Breast epithelium (tissue), 4 donors: ENCODE results near the gene ARHGEF1. TPM values are rescaled to one million over a fixed set of nuclear protein-coding genes. Genes with fewer than 3 reads are reported as not detected.
A peak's percentile ranks its signal among the peaks of the same experiment; 100 is the strongest.

Experiments
- DNase-seq, 2 donors: peaks; one replicate each; pipeline ENCODE4 v3.0.0-alpha.2; 2019; ENCODE audit warnings: low spot score in 2 of 2
- H3K27ac ChIP-seq, 2 donors: fragments of 200-600 bp; sonication (generic) in 1 of 2; one replicate each; pipeline ENCODE4 v1.5.1; 2016 to 2019; ENCODE audit warnings: mild to moderate bottlenecking in 1 of 2
- H3K27me3 ChIP-seq, 2 donors: fragments of 200-600 bp; sonication (generic) in 1 of 2; one replicate each; pipeline versions ENCODE4 v1.5.1 to v1.6.0; 2017 to 2019; ENCODE audit warnings: control low read depth in 1 of 2, mild to moderate bottlenecking in 1 of 2
- H3K36me3 ChIP-seq: fragments of 200-600 bp; one replicate; pipeline ENCODE4 v1.5.1; 2019
- H3K4me1 ChIP-seq, 2 donors: fragments of 200-600 bp; sonication (generic); one replicate each; pipeline ENCODE4 v1.5.1; 2016 to 2019; ENCODE audit warnings: control low read depth in 1 of 2
- H3K4me3 ChIP-seq, 3 donors: fragments of 200-600 bp; sonication (generic); 1 replicate in 2 of 3; 2 replicates in 1 of 3; pipeline ENCODE4 v1.5.1; 2016 to 2019; ENCODE audit warnings: mild to moderate bottlenecking in 3 of 3, moderate library complexity in 2 of 3
- H3K9me3 ChIP-seq, 2 donors: fragments of 200-600 bp; sonication (generic) in 1 of 2; one replicate each; pipeline ENCODE4 v1.5.1; 2016 to 2019; ENCODE audit warnings: control low read depth in 1 of 2
- POLR2A ChIP-seq: fragments of 450-650 bp; IDR thresholded peaks from one replicate; pipeline ENCODE4 v1.6.1; 2016; ENCODE audit warnings: antibody characterized with exemption, mild to moderate bottlenecking, moderate library complexity
- POLR2AphosphoS5 ChIP-seq, 3 donors: sonication (generic); formaldehyde crosslinking; IDR thresholded peaks; one replicate each; pipeline ENCODE4 v1.6.1; 2017; ENCODE audit warnings: antibody characterized with exemption in 3 of 3
- intact Hi-C: fragments of 100-400 bp; cut with DNase I; formaldehyde crosslinking; loops from one replicate; pipeline ENCODE4 v1.15.1; 2023; ENCODE audit warnings: low total_unique reads
- total RNA-seq, 3 donors: library from RNA; depleted of rRNA; stranded (reverse); fragments of >200 nt; gene quantifications; one replicate each; pipeline ENCODE4 v1.1.0, GENCODE V29; 2016
- TF ChIP-seq, protein P1 (sequence below), 3 donors: fragments of 450-650 bp; IDR thresholded peaks; one replicate each; pipeline ENCODE4 v1.5.1; 2016 to 2017; ENCODE audit warnings: antibody characterized with exemption in 3 of 3, mild to moderate bottlenecking in 3 of 3, moderate library complexity in 3 of 3

The ARHGEF1 gene
- total RNA-seq, 3 donors from 2014 or later = 55.0 to 61.9 (median 55.7) TPM

DNA sequence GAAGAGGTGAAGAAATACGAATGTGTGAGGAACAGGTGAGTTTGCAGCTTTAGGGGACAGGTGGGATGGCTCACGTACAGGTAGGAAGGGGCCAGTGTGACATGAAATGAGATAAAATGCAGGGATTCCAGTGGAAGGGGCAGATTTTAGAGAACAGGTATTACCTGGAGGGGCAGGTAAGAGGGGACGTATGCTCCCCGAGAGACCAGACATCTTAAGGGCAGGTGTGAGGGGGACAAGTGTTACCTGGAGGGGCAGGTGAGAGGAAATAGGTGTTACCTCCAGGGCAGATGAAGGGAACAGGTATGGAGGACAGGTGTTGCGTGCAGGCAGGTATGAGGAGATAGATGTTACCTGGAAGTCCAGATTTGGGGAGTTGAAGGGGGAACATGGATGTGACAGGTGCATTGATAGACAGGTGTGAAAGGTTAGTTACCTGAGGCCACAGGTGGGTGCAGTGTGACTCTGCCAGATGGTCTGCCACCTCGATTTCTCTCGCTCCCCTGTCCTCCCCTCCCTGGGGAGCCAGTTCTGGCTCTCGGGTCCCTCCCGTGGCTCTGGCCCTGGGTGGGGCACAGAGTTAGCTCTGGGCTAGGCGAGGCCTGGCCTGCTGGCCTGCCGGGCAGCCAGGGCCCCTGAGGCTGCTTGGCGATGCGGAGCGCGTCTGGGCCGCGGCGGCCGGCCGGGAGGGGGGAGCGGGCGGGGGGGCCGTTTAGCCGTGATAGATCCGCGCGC is 43.2 kb downstream of the ARHGEF1 start:
- no peak for TF ChIP-seq POLR2AphosphoS5 (IDR thresholded peaks at IDR 0.05)
- no peak for TF ChIP-seq POLR2A
- TF ChIP-seq, protein P1, sequence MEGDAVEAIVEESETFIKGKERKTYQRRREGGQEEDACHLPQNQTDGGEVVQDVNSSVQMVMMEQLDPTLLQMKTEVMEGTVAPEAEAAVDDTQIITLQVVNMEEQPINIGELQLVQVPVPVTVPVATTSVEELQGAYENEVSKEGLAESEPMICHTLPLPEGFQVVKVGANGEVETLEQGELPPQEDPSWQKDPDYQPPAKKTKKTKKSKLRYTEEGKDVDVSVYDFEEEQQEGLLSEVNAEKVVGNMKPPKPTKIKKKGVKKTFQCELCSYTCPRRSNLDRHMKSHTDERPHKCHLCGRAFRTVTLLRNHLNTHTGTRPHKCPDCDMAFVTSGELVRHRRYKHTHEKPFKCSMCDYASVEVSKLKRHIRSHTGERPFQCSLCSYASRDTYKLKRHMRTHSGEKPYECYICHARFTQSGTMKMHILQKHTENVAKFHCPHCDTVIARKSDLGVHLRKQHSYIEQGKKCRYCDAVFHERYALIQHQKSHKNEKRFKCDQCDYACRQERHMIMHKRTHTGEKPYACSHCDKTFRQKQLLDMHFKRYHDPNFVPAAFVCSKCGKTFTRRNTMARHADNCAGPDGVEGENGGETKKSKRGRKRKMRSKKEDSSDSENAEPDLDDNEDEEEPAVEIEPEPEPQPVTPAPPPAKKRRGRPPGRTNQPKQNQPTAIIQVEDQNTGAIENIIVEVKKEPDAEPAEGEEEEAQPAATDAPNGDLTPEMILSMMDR (IDR thresholded peaks at IDR 0.05) = no peak
- no peak overlapping the region for H3K4me3 ChIP-seq
- no peak for DNase-seq
- no peak overlapping the region for H3K27ac ChIP-seq
- intact Hi-C loops = loop anchor here (5.0 kb wide), 1 partner anchor 444 kb away; no protein-coding TSS in a partner anchor
- H3K27me3 ChIP-seq = peaks cover 3 to 86% of the 10 kb centered on the region in 2 donors
- no peaks in the 10 kb centered on the region for H3K36me3 ChIP-seq
- peaks cover 0 to 7% of the 10 kb centered on the region in 2 donors for H3K4me1 ChIP-seq
- no peaks in the 10 kb centered on the region for H3K9me3 ChIP-seq

DNA sequence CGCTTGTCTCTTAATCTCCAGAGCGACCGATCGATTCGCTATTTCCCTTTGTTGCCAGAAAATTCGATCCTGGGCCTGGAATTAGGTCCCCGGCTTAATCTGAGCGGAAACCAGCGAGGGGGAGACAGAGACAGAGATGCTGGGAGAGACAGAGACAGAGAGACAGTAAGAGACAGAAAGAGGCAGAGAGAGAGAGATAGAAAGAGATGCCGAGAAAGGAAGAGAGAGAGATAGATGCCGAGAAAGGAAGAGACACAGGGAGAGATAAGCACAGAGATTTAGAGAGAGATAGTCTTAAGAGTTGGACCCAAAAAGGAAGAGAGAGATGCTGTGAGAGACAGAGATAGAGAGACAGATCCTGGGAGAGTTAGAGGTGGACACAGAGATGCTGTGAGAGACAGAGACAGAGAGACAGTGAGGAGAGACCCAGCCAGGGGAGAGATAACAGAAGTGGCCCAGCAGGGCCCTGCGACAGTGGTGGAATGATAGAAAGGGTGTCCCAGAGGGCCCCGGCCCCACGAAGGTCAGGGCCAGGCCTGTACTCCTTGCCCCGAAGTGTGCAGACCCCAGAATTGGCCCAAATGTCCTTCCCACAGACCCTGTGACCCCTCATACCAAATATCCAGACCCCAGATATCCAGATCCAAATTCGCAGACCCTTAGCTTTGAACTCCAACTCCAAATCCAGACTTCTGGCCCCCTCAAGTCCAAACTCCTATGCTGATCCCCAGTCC is 43.9 kb downstream of the ARHGEF1 start:
- intact Hi-C loops = loop anchor here (5.0 kb wide), 1 partner anchor 445 kb away; no protein-coding TSS in a partner anchor
- no peak overlapping the region for H3K27ac ChIP-seq
- DNase-seq = no peak

DNA sequence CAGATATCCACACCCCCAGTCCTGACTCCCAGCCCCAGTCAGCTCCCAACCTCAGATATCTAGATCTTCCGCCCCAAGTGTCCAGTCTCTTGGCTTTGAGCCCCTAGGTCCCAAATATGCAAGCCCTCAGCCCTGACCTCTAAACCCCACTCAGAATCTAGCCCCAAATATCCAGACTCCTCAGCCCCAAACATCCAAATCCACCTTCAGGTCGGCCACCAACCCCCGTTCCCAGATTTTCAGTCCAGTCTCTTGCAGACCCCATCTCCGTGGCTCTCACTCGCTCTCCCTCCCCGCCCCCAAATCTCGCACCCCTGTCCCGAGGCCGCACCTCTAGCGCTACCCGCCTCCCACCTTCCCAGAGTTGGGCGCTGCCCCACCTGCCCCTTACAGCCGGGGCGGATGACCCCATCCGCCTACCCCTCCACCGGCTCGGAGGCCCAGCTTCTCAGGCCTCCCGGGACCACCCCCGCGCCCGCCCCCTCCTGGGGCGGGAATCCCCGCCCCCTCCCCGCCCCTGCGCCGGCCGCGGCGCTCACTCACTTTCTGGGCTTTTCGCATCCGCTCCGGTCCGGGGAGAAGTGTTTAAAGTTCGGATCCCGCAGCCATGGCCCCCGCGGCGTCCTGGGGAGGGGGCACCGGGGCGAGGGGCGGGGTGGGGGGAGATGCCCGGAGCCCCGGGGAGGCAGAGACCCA is 44.7 kb downstream of the ARHGEF1 start:
- H3K4me1 ChIP-seq = peaks cover 0 to 7% of the 10 kb centered on the region in 2 donors
- H3K9me3 ChIP-seq = no peaks in the 10 kb centered on the region
- TF ChIP-seq POLR2A (no peak), POLR2AphosphoS5 (IDR thresholded peaks at IDR 0.05) (no peak)
- TF ChIP-seq, protein P1 (IDR thresholded peaks at IDR 0.05) = no peak
- no peak for DNase-seq
- peak overlapping the region; percentile 26 to 64 (median 51) for H3K4me3 ChIP-seq
- no peaks in the 10 kb centered on the region for H3K36me3 ChIP-seq
- H3K27ac ChIP-seq = no peak overlapping the region
- intact Hi-C loops = loop anchor here (5.0 kb wide), 1 partner anchor 445 kb away; no protein-coding TSS in a partner anchor
- peaks cover 3 to 86% of the 10 kb centered on the region in 2 donors for H3K27me3 ChIP-seq

More for the DNA sequence above, 43.9 kb downstream of the ARHGEF1 start:
- no peaks in the 10 kb centered on the region for H3K36me3 ChIP-seq
- no peaks in the 10 kb centered on the region for H3K9me3 ChIP-seq
- peaks cover 3 to 86% of the 10 kb centered on the region in 2 donors for H3K27me3 ChIP-seq
- TF ChIP-seq, protein P1 (IDR thresholded peaks at IDR 0.05) = no peak
- TF ChIP-seq POLR2AphosphoS5 (IDR thresholded peaks at IDR 0.05) (no peak), POLR2A (no peak)
- H3K4me1 ChIP-seq = peaks cover 0 to 7% of the 10 kb centered on the region in 2 donors
- H3K4me3 ChIP-seq = no peak overlapping the region

DNA sequence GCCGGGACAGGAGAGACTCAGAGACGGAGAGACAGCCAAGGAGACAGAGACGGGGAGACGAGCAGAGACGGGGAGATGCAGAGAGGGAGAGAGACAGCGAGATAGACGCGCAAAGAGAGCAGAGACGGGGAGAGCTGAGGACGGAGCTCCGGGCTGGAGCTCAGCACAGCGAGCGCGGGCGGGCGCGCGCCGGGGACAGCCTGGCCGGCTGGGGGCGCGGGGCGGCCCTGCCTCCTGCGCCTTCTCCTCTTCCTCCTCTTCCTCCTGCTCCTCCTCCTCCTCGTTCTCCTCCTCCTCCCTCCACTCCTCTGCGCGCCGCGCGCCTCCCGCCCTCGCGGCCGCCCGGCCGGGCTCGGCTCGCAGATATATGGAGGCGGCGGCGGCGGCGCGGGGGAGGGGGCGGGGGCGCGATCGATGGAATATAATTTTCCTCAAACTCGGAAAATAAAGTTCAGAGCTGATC is 45.3 kb downstream of the ARHGEF1 start, which contains the start of gene ERFL:
TSS of gene ERFL (minus strand) at position 229 of the 463 bp plus-strand sequence. CDS start 15,530 bp downstream, outside the sequence.
- Histone ChIP-seq H3K4me1 (peaks cover 0 to 7% of the 10 kb centered on the region in 2 donors), H3K36me3 (no peaks in the 10 kb centered on the region), H3K27me3 (peaks cover 3 to 85% of the 10 kb centered on the region in 2 donors), H3K27ac (no peak within 1 kb of the TSS), H3K9me3 (no peaks in the 10 kb centered on the region), H3K4me3 (peak within 1 kb of the TSS; percentile 26 to 64 (median 51))
- DNase-seq = no peak
- TF ChIP-seq, protein P1 (IDR thresholded peaks at IDR 0.05) = no peak
- TF ChIP-seq POLR2AphosphoS5 (IDR thresholded peaks at IDR 0.05) (no peak), POLR2A (no peak)
- intact Hi-C loops = loop anchor here (5.0 kb wide), 1 partner anchor 446 kb away; no protein-coding TSS in a partner anchor
